IgD-negative memory B cell (primary cell): ENCODE measurements around the gene PNPO. TPM values are rescaled to one million over a fixed set of nuclear protein-coding genes. Genes with fewer than 3 reads are reported as not detected.

ENCODE experiments used
- H3K27ac Mint-ChIP-seq, 3 donors: one replicate each; pipeline ENCODE4 v1.8.0; 2020 to 2022; ENCODE audit warnings: mild to moderate bottlenecking in 3 of 3, mixed read lengths in 3 of 3, moderate library complexity in 1 of 3
- H3K27me3 Mint-ChIP-seq: one replicate; pipeline ENCODE4 v1.8.0; 2021; ENCODE audit warnings: mixed read lengths
- H3K36me3 Mint-ChIP-seq: one replicate; pipeline ENCODE4 v1.8.0; 2020; ENCODE audit warnings: mild to moderate bottlenecking, mixed read lengths
- H3K4me1 Mint-ChIP-seq, 3 donors: one replicate each; pipeline ENCODE4 v1.8.0; 2020 to 2022; ENCODE audit warnings: mixed read lengths in 3 of 3, mild to moderate bottlenecking in 1 of 3
- H3K4me3 Mint-ChIP-seq, 4 donors: one replicate each; pipeline ENCODE4 v1.8.0; 2020 to 2022; ENCODE audit warnings: mild to moderate bottlenecking in 4 of 4, mixed read lengths in 4 of 4, moderate library complexity in 3 of 4
- H3K9me3 Mint-ChIP-seq, 3 donors: one replicate each; pipeline ENCODE4 v1.8.0; 2020 to 2021; ENCODE audit warnings: mixed read lengths in 3 of 3, mild to moderate bottlenecking in 1 of 3
- polyA plus RNA-seq: library from polyadenylated mRNA; unstranded; fragments of 300-500 nt; fragmentation: Illumina TruSeq; gene quantifications from one replicate; pipeline ENCODE4 v1.2.3, GENCODE V29; 2021

Gene PNPO
- polyA plus RNA-seq, result 17.4 TPM

DNA sequence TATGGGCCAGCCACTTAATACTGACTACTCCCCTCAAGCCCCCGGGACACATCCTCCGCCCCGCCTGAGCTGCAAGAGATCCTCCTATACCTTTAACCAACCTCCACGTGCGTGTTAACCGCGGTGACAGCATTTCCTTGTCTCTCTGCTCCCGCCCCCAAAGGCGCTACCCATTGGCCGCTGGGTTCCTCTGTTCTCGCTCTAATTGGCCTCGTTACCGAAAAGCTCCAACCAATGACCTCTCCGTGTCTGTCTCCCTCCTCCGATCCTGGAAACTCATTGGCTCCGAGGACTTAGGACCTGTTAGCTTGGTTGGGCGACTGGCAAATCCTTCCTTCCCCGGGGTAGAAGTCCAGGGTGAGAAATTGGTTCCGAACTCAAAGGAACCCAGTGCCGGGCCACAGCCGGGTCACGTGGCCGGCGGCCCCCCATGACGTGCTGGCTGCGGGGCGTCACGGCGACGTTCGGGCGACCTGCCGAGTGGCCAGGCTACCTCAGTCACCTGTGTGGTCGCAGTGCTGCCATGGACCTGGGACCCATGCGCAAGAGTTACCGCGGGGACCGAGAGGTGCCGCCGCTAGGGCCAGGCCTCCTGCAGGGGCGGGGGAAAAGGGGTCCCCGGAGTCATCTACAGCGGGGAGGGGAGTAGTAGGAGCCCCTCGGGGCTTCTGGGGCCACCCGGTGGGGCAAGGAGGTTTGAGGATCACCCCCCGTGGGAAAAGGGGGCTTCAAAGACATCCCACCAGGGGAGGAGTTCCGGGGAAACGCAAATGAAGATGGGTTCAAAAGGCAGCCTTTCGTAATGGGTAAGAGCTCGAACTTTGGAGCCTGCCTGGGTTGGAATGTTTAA, at the start of gene PNPO:
TSS of gene PNPO (plus strand) at position 326 of the 850 bp plus-strand sequence. CDS start at position 431, 105 bp downstream.
- H3K4me3 Mint-ChIP-seq, result peak within 1 kb of the TSS; percentile 61 to 95 (median 92)
- H3K27me3 Mint-ChIP-seq, result no peaks in the 10 kb centered on the region
- peak within 1 kb of the TSS; percentile 48 to 94 (median 54) for H3K27ac Mint-ChIP-seq
- H3K4me1 Mint-ChIP-seq, result peaks cover 5 to 27% (median 11%) of the 10 kb centered on the region in 3 donors
- no peaks in the 10 kb centered on the region for H3K9me3 Mint-ChIP-seq
- H3K36me3 Mint-ChIP-seq, result peaks cover 1% of the 10 kb centered on the region

DNA sequence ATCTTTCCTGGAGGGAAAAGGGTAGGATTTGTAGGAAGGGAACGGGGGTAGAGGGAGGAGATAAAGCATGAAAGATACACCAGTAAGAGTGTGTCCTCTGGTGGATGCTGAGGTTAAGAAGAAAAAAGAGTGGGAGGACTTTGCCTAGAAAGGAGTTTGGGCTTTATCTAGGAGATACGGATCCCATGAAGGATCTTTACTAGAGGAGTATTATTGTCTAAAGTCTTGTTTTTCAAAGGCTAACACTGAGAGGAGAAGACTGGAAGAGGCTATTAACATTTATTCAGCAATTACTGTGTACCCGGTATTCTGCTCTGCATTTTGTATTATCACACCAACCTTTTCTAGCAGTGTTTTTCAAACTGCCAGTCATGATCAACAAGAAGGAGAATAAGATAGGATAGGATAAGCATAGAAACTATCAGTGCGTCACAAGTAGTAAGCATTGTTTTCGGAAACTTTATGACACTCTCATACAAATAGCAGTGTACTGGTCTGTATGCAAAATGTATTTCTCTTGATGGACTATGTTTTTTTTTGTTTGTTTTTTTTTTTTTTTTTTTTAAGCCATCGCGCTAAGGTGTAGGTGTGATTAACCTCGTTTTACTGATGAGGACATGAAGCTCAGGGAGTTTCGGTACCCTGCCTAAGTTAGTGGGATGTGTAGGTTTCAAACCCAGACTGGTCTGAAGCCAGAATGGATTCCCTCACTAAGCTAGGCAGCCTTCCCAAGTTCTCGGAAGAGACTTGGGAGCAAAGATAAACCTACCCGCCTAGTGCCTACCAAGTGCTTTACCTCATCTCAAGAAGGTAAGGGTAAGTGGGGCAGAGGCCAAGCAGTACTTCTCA, 46.6 kb upstream of the PNPO start:
- Mint-ChIP-seq H3K36me3 (peaks cover 6% of the 10 kb centered on the region), H3K4me3 (peak overlapping the region; percentile 80 to 98 (median 96)), H3K27me3 (no peaks in the 10 kb centered on the region), H3K9me3 (no peaks in the 10 kb centered on the region), H3K4me1 (peaks cover 20 to 39% (median 34%) of the 10 kb centered on the region in 3 donors), H3K27ac (peak overlapping the region; percentile 91 to 99 (median 97))

DNA sequence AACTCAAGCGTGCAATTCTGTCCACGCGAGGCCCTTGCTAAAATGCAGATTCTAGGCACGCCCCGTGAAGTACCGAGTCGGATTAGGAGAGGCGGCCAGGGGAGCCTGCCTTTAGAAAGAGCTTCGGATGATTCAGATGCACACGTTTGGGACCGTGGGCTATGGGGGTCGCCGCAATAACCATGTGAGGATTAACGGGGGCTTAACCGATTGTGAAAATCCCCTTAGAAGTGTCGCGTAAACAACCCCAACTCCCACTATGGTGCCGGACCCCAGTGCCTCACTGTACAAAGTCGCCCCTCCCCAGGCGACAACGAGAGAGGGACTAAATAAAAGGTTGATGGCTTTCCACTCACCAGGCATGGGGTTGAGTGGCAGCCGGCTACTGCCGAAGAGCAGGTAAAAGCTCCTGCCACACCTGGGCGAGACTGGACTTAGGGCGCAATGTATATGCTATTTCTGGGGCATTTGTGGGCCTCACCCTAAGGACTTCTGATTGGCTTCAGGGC, 46.0 kb upstream of the PNPO start:
- H3K27me3 Mint-ChIP-seq, result no peaks in the 10 kb centered on the region
- peak overlapping the region; percentile 80 to 98 (median 96) for H3K4me3 Mint-ChIP-seq
- H3K36me3 Mint-ChIP-seq, result peaks cover 6% of the 10 kb centered on the region
- no peaks in the 10 kb centered on the region for H3K9me3 Mint-ChIP-seq
- peaks cover 15 to 43% (median 32%) of the 10 kb centered on the region in 3 donors for H3K4me1 Mint-ChIP-seq
- peak overlapping the region; percentile 91 to 99 (median 97) for H3K27ac Mint-ChIP-seq

GRCh38 chr17:47895856-47896671, 45.3 kb upstream of the PNPO start, which contains the start of gene SP2:
SP2 (plus strand) TSS chr17:47896236; CDS start chr17:47896287, 51 bp downstream.
- H3K27ac Mint-ChIP-seq, result peak within 1 kb of the TSS; percentile 94 to 99 (median 97)
- H3K4me3 Mint-ChIP-seq, result peak within 1 kb of the TSS; percentile 96 to 98 (median 97)
- H3K27me3 Mint-ChIP-seq, result no peaks in the 10 kb centered on the region
- peaks cover 15 to 43% (median 32%) of the 10 kb centered on the region in 3 donors for H3K4me1 Mint-ChIP-seq
- H3K9me3 Mint-ChIP-seq, result no peaks in the 10 kb centered on the region
- H3K36me3 Mint-ChIP-seq, result peaks cover 6% of the 10 kb centered on the region

- H3K9me3 Mint-ChIP-seq, result no peaks in the 10 kb centered on the region
- peaks cover 6% of the 10 kb centered on the region for H3K36me3 Mint-ChIP-seq
- H3K4me1 Mint-ChIP-seq, result peaks cover 13 to 37% (median 30%) of the 10 kb centered on the region in 3 donors
- no peaks in the 10 kb centered on the region for H3K27me3 Mint-ChIP-seq
- H3K27ac Mint-ChIP-seq, result peak overlapping the region; percentile 94 to 97 (median 94)
- H3K4me3 Mint-ChIP-seq, result peak overlapping the region; percentile 96 to 98 (median 97)
Measured at GRCh38 chr17:47896672-47897490, 44.5 kb upstream of the PNPO start.

GRCh38 chr17:47897561-47897960, 43.8 kb upstream of the PNPO start:
- peak overlapping the region in 2 of 3 donors; percentile 7 to 94 for H3K27ac Mint-ChIP-seq

GRCh38 chr17:47898241-47898640, 43.1 kb upstream of the PNPO start:
- peak overlapping the region in 2 of 3 donors; percentile 9 to 94 for H3K27ac Mint-ChIP-seq
- peaks cover 9% of the 10 kb centered on the region for H3K36me3 Mint-ChIP-seq
- peaks cover 16 to 42% (median 32%) of the 10 kb centered on the region in 3 donors for H3K4me1 Mint-ChIP-seq
- no peaks in the 10 kb centered on the region for H3K27me3 Mint-ChIP-seq
- H3K9me3 Mint-ChIP-seq, result no peaks in the 10 kb centered on the region
- H3K4me3 Mint-ChIP-seq, result peak overlapping the region in 1 of 4 donors; percentile 96

More at GRCh38 chr17:47897561-47897960, 43.8 kb upstream of the PNPO start:
- Mint-ChIP-seq H3K9me3 (no peaks in the 10 kb centered on the region), H3K4me1 (peaks cover 16 to 42% (median 32%) of the 10 kb centered on the region in 3 donors), H3K27me3 (no peaks in the 10 kb centered on the region), H3K36me3 (peaks cover 9% of the 10 kb centered on the region), H3K4me3 (peak overlapping the region in 3 of 4 donors; percentile 3 to 97 (median 96))

GRCh38 chr17:47899643-47900042, 41.7 kb upstream of the PNPO start:
- peaks cover 4% of the 10 kb centered on the region for H3K36me3 Mint-ChIP-seq
- no peaks in the 10 kb centered on the region for H3K9me3 Mint-ChIP-seq
- peak overlapping the region in 2 of 4 donors; percentile 4 to 24 for H3K4me3 Mint-ChIP-seq
- H3K4me1 Mint-ChIP-seq, result peaks cover 19 to 32% (median 22%) of the 10 kb centered on the region in 3 donors
- H3K27ac Mint-ChIP-seq, result peak overlapping the region in 1 of 3 donors; percentile 30
- no peaks in the 10 kb centered on the region for H3K27me3 Mint-ChIP-seq

DNA sequence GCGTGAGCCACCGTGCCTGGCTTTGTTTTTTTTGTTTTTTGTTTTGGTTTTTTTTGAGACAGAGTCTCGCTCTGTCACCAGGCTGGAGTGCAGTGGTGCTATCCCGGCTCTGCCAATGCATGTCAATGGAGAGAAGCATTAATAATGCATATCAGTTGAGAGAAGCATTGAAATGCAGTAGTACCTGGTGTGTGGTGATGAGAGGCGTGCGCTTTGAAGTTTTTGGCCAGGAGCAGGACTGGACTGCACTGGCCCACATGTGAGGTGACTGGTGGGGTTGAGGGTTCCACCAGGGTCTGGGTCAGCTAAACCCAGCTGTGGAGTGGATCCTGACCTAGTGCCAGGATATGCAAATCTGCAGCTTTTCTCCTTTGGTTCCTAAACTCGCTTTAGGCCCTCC, 39.9 kb upstream of the PNPO start:
- Mint-ChIP-seq H3K9me3 (no peaks in the 10 kb centered on the region), H3K27ac (peak overlapping the region in 1 of 3 donors; percentile 43), H3K4me3 (peak overlapping the region in 1 of 4 donors; percentile 38), H3K27me3 (no peaks in the 10 kb centered on the region), H3K4me1 (peaks cover 17 to 29% (median 27%) of the 10 kb centered on the region in 3 donors), H3K36me3 (peaks cover 3% of the 10 kb centered on the region)

DNA sequence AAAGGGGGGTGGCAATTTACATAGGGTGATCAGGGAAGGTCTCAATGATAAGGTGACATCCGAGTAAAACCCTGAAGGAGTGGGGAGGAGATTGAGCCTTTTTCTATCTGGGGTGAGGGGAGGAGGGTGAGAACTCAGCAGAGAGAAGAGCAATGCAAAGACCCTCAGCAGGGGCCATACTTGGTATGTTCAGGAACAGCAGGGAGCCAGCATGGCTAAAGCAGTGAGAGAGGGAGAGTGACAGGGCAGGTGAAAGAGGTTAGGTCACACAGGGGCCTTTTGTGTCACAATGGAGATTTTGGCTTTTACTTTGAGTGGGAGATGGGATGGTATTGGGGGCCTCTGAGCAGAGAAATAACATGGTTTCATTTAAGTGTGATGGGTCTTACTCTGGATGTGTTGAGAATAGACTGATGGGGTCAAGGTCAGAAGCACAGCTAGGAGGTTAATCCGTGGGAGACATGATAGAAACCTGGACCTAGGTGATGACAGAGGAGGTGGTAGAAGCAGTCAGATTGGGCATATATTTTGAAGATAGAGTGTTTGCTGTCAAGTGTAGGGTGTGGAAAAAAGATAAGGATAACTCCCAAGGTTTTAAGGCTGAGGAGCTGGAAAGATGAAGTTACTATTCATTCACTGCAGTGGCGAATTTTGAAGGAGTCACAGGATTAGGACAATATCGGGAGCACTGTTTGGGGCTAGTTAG, 39.2 kb upstream of the PNPO start:
- no peaks in the 10 kb centered on the region for H3K27me3 Mint-ChIP-seq
- peaks cover 14 to 29% (median 26%) of the 10 kb centered on the region in 3 donors for H3K4me1 Mint-ChIP-seq
- peak overlapping the region in 1 of 4 donors; percentile 38 for H3K4me3 Mint-ChIP-seq
- no peaks in the 10 kb centered on the region for H3K9me3 Mint-ChIP-seq
- peaks cover 3% of the 10 kb centered on the region for H3K36me3 Mint-ChIP-seq
- H3K27ac Mint-ChIP-seq, result peak overlapping the region in 1 of 3 donors; percentile 6

- Mint-ChIP-seq H3K4me3 (no peak overlapping the region), H3K9me3 (no peaks in the 10 kb centered on the region), H3K27me3 (no peaks in the 10 kb centered on the region), H3K36me3 (peaks cover 3% of the 10 kb centered on the region), H3K27ac (no peak overlapping the region), H3K4me1 (peaks cover 10 to 34% (median 18%) of the 10 kb centered on the region in 3 donors)
Measured at GRCh38 chr17:47905221-47905733, 36.1 kb upstream of the PNPO start.

- Mint-ChIP-seq H3K27me3 (no peaks in the 10 kb centered on the region), H3K4me3 (peak overlapping the region in 1 of 4 donors; percentile 16), H3K9me3 (no peaks in the 10 kb centered on the region), H3K36me3 (peaks cover 3% of the 10 kb centered on the region), H3K27ac (peak overlapping the region in 1 of 3 donors; percentile 75), H3K4me1 (peaks cover 10 to 34% (median 18%) of the 10 kb centered on the region in 3 donors)
Measured at GRCh38 chr17:47906443-47906842, 34.9 kb upstream of the PNPO start.
